ENCODE data around the gene MTHFD1L. TPM values are rescaled to one million over a fixed set of nuclear protein-coding genes. Genes with fewer than 3 reads are reported as not detected.

Gene MTHFD1L
- polyA plus RNA-seq, 3 donors, result 0.25 to 1.3 (median 0.39) TPM

DNA sequence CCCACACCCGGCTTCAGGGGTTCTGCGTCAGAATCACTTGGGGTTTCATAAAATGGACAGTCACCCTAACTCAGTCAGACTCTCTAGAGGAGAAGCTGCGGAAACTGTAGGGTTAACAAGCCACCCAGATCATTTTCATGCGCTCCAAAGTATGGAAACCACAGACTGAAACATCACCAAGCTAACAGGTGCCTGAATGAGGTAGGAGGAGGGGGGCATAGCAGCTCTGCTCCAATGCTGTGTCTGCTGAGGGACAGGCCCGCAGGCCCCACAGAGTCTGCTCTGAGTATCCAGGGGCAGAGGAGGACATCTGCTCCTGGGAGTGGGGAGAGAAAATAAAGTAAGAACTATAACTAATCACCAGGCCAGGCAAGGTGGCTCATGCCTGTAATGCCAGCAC is 277.2 kb downstream of the MTHFD1L start:
- TF ChIP-seq, protein P1, sequence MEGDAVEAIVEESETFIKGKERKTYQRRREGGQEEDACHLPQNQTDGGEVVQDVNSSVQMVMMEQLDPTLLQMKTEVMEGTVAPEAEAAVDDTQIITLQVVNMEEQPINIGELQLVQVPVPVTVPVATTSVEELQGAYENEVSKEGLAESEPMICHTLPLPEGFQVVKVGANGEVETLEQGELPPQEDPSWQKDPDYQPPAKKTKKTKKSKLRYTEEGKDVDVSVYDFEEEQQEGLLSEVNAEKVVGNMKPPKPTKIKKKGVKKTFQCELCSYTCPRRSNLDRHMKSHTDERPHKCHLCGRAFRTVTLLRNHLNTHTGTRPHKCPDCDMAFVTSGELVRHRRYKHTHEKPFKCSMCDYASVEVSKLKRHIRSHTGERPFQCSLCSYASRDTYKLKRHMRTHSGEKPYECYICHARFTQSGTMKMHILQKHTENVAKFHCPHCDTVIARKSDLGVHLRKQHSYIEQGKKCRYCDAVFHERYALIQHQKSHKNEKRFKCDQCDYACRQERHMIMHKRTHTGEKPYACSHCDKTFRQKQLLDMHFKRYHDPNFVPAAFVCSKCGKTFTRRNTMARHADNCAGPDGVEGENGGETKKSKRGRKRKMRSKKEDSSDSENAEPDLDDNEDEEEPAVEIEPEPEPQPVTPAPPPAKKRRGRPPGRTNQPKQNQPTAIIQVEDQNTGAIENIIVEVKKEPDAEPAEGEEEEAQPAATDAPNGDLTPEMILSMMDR (IDR thresholded peaks at IDR 0.05), result no peak
- H3K4me2 ChIP-seq (replicated peaks; ENCODE audit: extremely low read depth, low read length, poor library complexity, severe bottlenecking), result no peak overlapping the region
- intact Hi-C loops (cut with micrococcal nuclease), result no loop called here
- H3K36me3 Mint-ChIP-seq, result no peaks in the 10 kb centered on the region
- no peaks in the 10 kb centered on the region for H3K36me3 ChIP-seq (replicated peaks in 1 of 2; ENCODE audit: control insufficient read depth in 1 of 2, insufficient read depth in 2 of 2, low read length in 2 of 2)
- no peak overlapping the region for H3K4me3 Mint-ChIP-seq
- H3K9me3 Mint-ChIP-seq, result peaks cover 0 to 4% (median 0%) of the 10 kb centered on the region in 7 donors
- H3K4me3 ChIP-seq (replicated peaks in 1 of 3; ENCODE audit: low read depth in 2 of 3, low read length in 3 of 3), result no peak overlapping the region
- no peak overlapping the region for H3K27ac ChIP-seq (ENCODE audit: low read depth in 1 of 2, low read length in 2 of 2)
- H3K27me3 ChIP-seq (ENCODE audit: control insufficient read depth in 2 of 2, insufficient read depth in 2 of 2, low read length in 2 of 2), result no peaks in the 10 kb centered on the region
- H3K4me1 Mint-ChIP-seq, result no peaks in the 10 kb centered on the region
- H4K20me1 ChIP-seq (ENCODE audit: insufficient read depth, low read length), result no peaks in the 10 kb centered on the region
- H3K27me3 Mint-ChIP-seq (ENCODE audit: low read depth in 3 of 3), result peaks cover 1 to 3% (median 2%) of the 10 kb centered on the region in 3 donors
- no peak overlapping the region for H3K27ac Mint-ChIP-seq
- H3K79me2 ChIP-seq (ENCODE audit: insufficient read depth, low read length), result no peaks in the 10 kb centered on the region
- DNase-seq, result no peak
- H3K4me1 ChIP-seq (ENCODE audit: control insufficient read depth in 1 of 2, insufficient read depth in 2 of 2, low read length in 2 of 2), result no peaks in the 10 kb centered on the region
- H3K9ac ChIP-seq (ENCODE audit: insufficient read depth, low read length, poor library complexity, severe bottlenecking), result no peak overlapping the region
- H3K9me3 ChIP-seq (replicated peaks in 1 of 2; ENCODE audit: control insufficient read depth in 1 of 2, insufficient read depth in 1 of 2, low read length in 2 of 2), result no peaks in the 10 kb centered on the region
- H2AFZ ChIP-seq (ENCODE audit: insufficient read depth, low read depth, low read length, poor library complexity, severe bottlenecking), result no peak overlapping the region
- 100% methylated on average over 2 of the region's 5 CpGs for WGBS (ENCODE audit: insufficient coverage)

DNA sequence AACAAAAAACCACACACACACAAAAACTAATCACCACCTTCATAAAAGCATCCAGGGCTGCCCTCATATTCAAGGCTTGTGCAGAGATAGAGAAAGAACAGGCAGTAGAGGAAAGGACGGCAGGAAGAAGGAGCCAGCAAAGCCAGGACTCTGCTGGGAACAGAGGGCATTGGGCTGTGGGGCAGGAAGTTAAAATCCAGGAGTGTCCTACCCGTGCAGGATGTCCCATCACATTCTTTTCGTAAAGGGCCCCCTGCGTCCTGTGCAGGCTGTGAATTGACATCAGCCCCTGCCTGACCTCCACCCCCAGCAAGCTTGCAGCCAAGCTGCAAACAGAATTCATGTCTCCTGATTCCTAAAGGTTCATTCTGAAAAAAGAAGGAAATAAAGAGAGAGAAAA is 277.8 kb downstream of the MTHFD1L start:
- no peak overlapping the region for H3K4me3 Mint-ChIP-seq
- H2AFZ ChIP-seq (ENCODE audit: insufficient read depth, low read depth, low read length, poor library complexity, severe bottlenecking), result no peak overlapping the region
- no peaks in the 10 kb centered on the region for H3K36me3 Mint-ChIP-seq
- H3K27ac Mint-ChIP-seq, result no peak overlapping the region
- H3K36me3 ChIP-seq (replicated peaks in 1 of 2; ENCODE audit: control insufficient read depth in 1 of 2, insufficient read depth in 2 of 2, low read length in 2 of 2), result no peaks in the 10 kb centered on the region
- no peaks in the 10 kb centered on the region for H3K4me1 ChIP-seq (ENCODE audit: control insufficient read depth in 1 of 2, insufficient read depth in 2 of 2, low read length in 2 of 2)
- no peak for DNase-seq
- H3K27me3 ChIP-seq (ENCODE audit: control insufficient read depth in 2 of 2, insufficient read depth in 2 of 2, low read length in 2 of 2), result no peaks in the 10 kb centered on the region
- intact Hi-C loops (cut with micrococcal nuclease), result no loop called here
- no peaks in the 10 kb centered on the region for H3K4me1 Mint-ChIP-seq
- H3K9me3 Mint-ChIP-seq, result peaks cover 0 to 4% (median 0%) of the 10 kb centered on the region in 7 donors
- TF ChIP-seq, protein P1 (IDR thresholded peaks at IDR 0.05), result no peak
- no peaks in the 10 kb centered on the region for H3K79me2 ChIP-seq (ENCODE audit: insufficient read depth, low read length)
- no peak overlapping the region for H3K9ac ChIP-seq (ENCODE audit: insufficient read depth, low read length, poor library complexity, severe bottlenecking)
- no peak overlapping the region for H3K27ac ChIP-seq (ENCODE audit: low read depth in 1 of 2, low read length in 2 of 2)
- no peak overlapping the region for H3K4me3 ChIP-seq (replicated peaks in 1 of 3; ENCODE audit: low read depth in 2 of 3, low read length in 3 of 3)
- peaks cover 1 to 5% (median 2%) of the 10 kb centered on the region in 3 donors for H3K27me3 Mint-ChIP-seq (ENCODE audit: low read depth in 3 of 3)
- no peak overlapping the region for H3K4me2 ChIP-seq (replicated peaks; ENCODE audit: extremely low read depth, low read length, poor library complexity, severe bottlenecking)
- H4K20me1 ChIP-seq (ENCODE audit: insufficient read depth, low read length), result no peaks in the 10 kb centered on the region
- H3K9me3 ChIP-seq (replicated peaks in 1 of 2; ENCODE audit: control insufficient read depth in 1 of 2, insufficient read depth in 1 of 2, low read length in 2 of 2), result no peaks in the 10 kb centered on the region
- WGBS (ENCODE audit: insufficient coverage), result 73% methylated on average over 3 of the region's 4 CpGs

Data from CD14-positive monocyte (primary cell).